NCI-H446 treated with DMSO at 0.1 percent for 48 hours (cell line): ENCODE results near the gene SARM1.

ENCODE experiments used
- DNase-seq: peaks from one replicate; lab custom pipeline; 2025; lab: John Stamatoyannopoulos, UW

Gene SARM1

GRCh38 chr17:28341516-28341915, 30.0 kb upstream of the SARM1 start:
- no peak for DNase-seq

GRCh38 chr17:28342313-28342712, 29.2 kb upstream of the SARM1 start:
- no peak for DNase-seq

GRCh38 chr17:28343491-28343932, 28.0 kb upstream of the SARM1 start:
- no peak for DNase-seq

- DNase-seq, result no peak
Observed at GRCh38 chr17:28344011-28344410, 27.5 kb upstream of the SARM1 start.

GRCh38 chr17:28344435-28344901, 27.0 kb upstream of the SARM1 start:
- no peak for DNase-seq

- no peak for DNase-seq
Observed at GRCh38 chr17:28345419-28346198, 25.9 kb upstream of the SARM1 start.

GRCh38 chr17:28346199-28346580, 25.3 kb upstream of the SARM1 start:
- DNase-seq, result no peak

- DNase-seq, result no peak
Observed at GRCh38 chr17:28346746-28347246, 24.7 kb upstream of the SARM1 start.

- DNase-seq, result no peak
Observed at GRCh38 chr17:28347261-28347891, 24.1 kb upstream of the SARM1 start.

- DNase-seq, result no peak
Observed at GRCh38 chr17:28348979-28349378, 22.5 kb upstream of the SARM1 start.

- no peak for DNase-seq
Observed at GRCh38 chr17:28350271-28350670, 21.2 kb upstream of the SARM1 start.

GRCh38 chr17:28357061-28357900, 14.2 kb upstream of the SARM1 start, which contains the start of gene POLDIP2:
TSS of gene POLDIP2 (minus strand) at chr17:28357527. CDS start at chr17:28357448, 79 bp downstream.
- DNase-seq, result peak; percentile 90

GRCh38 chr17:28357901-28358197, 13.6 kb upstream of the SARM1 start:
- DNase-seq, result no peak

GRCh38 chr17:28363186-28363585, 8.3 kb upstream of the SARM1 start:
- DNase-seq, result no peak

GRCh38 chr17:28363776-28364650, 7.5 kb upstream of the SARM1 start:
- DNase-seq, result no peak

GRCh38 chr17:28364665-28365363, 6.7 kb upstream of the SARM1 start, which contains the start of gene SEBOX:
TSS of gene SEBOX (minus strand) at chr17:28365199. CDS start at chr17:28365151, 48 bp downstream.
- DNase-seq, result no peak

GRCh38 chr17:28365487-28365886, 6.0 kb upstream of the SARM1 start:
- DNase-seq, result no peak

- DNase-seq, result no peak
Observed at GRCh38 chr17:28366605-28367004, 4.9 kb upstream of the SARM1 start.

- no peak for DNase-seq
Observed at GRCh38 chr17:28367641-28368305, 3.7 kb upstream of the SARM1 start.

GRCh38 chr17:28368306-28368831, 3.1 kb upstream of the SARM1 start:
- DNase-seq, result no peak
